T follicular helper cell (primary cell): ENCODE data around the gene ICOS.

Source experiments
- DNase-seq: peaks from one replicate; pipeline ENCODE4 v3.0.0-alpha.2; 2020; ENCODE audit warnings: low read depth
- total RNA-seq, 2 experiments: gene quantifications; one replicate each; lab custom pipeline; 2026; lab: John Stamatoyannopoulos, UW

ICOS gene, protein sequence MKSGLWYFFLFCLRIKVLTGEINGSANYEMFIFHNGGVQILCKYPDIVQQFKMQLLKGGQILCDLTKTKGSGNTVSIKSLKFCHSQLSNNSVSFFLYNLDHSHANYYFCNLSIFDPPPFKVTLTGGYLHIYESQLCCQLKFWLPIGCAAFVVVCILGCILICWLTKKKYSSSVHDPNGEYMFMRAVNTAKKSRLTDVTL
- 113 to 730 reads per million in 2 experiments for total RNA-seq

- DNase-seq: peak; percentile 34
These were observed at the start of gene ICOS for GRCh38 chr2:203936535-203936934. ICOS (plus strand) TSS chr2:203936763; CDS start chr2:203936815, 52 bp downstream.

DNA sequence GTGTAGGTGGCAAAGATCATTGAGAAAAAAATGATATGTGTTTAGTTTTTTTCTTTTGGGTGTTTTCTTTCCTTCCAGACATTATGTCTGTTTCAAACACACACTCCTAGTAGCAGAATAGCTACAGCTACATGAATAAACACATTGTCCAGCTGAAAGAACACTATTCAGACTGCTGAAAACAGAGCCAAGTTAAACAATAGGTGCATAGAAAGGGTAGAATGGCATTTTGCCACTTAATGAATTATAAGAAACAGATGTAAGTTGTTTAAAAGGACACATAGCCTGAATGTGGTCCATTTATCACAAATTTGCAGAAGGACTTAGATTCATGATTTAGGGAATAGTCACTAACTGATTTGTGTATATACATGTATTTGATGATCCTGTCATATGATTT lies 48.9 kb upstream of the ICOS start:
- DNase-seq: no peak

DNA sequence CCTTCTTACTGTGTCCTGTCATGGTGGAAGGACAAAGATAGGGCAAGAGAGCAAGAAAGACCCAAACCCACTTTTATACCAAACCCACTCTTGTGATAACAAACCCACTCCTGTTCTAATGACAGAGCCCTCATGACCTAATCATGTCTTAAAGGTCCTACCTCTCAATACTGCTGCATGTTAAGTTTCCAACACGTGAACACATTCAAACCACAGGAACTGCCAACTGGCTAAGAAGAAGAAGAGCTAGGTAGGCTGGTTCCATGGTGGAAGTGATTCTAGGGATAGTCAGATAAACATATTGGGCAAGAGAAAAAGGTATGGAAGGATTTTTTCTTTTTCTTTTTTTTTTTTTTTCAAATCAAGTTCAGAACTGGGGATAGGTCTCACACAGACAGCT lies 47.0 kb upstream of the ICOS start:
- DNase-seq: no peak

- no peak for DNase-seq
These were observed 46.6 kb upstream of the ICOS start for GRCh38 chr2:203889944-203890343.

DNA sequence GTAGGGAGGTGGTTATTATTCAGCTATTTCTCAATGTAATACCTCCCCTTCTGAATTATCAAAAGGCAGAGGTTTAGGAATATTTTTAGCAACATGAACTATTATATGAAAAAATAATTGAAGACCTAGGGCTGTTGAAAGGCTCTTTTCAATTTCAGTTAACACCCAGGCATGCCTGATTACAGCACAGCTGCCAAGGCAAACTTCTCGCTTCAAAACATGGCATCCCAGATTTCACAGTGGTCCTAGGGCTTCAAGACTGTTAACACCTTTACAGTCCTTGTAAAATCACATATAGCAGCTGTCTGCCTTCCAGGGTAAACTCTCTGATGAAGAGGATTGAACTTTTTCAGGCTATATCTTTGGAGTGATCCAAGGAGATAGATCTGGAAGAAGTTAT lies 45.8 kb upstream of the ICOS start:
- DNase-seq: no peak

DNA sequence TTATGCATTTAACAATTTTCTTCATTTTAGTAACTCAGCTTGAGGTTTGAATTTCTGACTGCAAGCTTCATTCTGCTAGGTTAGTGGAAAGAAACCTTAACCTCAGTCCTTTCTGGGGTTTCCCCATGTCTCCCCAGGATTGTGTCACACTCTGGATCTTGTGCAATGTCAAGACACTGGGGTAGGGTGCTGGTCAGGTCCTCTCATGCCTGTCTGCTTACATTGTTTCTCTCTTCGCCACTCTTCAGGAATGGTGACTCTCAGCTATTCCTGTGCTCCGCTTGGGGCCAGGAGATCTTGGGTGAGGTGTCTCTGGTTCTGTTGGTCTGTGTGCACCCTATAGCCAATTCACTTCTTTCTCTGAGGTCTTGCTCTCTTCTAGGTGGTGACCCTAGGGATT lies 45.1 kb upstream of the ICOS start:
- no peak for DNase-seq

- no peak for DNase-seq
These were observed 44.4 kb upstream of the ICOS start for GRCh38 chr2:203892207-203892606.

- DNase-seq: no peak
These were observed 43.2 kb upstream of the ICOS start for GRCh38 chr2:203893401-203893800.

DNA sequence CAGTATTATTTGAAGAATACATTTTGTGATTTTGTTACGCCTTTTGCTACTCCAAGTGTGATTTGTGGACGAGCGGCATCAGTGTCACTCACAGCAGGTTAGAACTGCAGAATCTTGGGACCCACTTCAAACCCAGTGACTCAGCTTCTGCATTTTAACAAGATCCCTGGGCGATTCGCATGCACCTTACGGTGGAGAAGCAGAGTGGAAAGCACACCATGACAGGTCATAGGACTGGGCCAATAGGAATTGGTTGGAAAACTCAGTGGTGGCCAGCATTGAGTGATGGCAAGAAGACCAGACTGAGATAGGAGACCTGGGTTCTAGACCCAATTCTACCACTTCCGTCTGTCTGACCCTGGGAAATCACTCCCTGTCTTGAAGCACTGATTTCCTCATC lies 42.7 kb upstream of the ICOS start:
- no peak for DNase-seq

GRCh38 chr2:203894262-203894661 lies 42.3 kb upstream of the ICOS start:
- DNase-seq: no peak

DNA sequence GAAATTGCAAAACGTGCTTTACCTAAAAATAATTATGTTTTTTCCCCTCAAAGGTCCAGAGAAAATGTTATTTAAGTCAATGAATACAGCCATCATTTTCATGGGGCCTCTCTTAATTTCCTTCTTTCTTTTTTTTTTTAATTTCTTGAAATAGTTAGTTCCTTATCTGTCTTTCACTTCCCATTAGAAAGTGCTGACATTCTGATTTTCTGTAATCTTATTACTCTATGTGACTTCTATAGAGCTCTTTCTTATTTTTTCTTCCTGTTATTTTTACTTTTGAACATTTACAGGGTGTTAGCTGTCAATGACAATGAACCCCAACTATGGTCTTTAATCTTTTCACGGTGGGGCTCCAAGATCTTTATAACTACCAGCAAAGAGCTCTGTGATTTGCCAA lies 39.0 kb upstream of the ICOS start:
- DNase-seq: no peak

DNA sequence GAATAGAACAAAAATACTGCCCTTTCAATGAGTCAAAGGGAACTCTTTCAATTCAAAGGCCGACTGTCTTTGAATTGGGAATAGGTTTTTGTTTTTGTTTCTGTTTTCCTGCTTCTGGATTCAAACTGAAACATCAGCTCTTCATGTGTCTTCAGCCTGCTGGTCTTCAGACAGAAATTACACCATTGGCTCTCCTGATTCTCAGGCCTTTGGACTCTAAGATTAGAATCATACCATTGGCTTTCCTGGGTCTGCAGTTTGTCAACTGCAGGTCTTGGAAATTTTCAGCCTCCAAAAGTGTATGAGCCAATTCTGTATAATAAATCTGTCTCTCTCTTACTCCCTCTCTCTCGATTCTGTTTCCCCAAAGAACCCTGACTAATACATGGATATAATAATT lies 37.9 kb upstream of the ICOS start:
- DNase-seq: no peak

DNA sequence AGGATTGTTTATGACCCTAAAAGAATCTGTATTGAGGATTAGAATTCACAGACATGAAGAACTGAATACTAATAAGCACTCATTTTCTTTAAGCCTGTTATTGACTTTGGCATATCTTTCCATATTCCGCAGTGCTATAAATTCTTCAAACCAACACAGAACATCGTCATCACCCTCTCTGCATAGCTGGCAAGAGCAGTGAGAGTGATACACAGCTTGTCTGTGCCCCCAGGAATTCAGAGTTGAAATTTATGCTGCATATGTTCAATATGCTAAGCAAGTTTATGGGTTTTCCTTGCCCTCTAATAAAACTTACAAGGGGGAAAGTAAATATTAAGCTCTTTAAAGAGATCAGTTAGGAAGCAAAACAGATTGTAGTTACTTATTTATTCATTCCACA lies 36.3 kb upstream of the ICOS start:
- DNase-seq: no peak

GRCh38 chr2:203904022-203904421 lies 32.5 kb upstream of the ICOS start:
- no peak for DNase-seq

- DNase-seq: no peak
These were observed 30.9 kb upstream of the ICOS start for GRCh38 chr2:203905656-203906055.

- DNase-seq: no peak
These were observed 28.3 kb upstream of the ICOS start for GRCh38 chr2:203908066-203908796.

DNA sequence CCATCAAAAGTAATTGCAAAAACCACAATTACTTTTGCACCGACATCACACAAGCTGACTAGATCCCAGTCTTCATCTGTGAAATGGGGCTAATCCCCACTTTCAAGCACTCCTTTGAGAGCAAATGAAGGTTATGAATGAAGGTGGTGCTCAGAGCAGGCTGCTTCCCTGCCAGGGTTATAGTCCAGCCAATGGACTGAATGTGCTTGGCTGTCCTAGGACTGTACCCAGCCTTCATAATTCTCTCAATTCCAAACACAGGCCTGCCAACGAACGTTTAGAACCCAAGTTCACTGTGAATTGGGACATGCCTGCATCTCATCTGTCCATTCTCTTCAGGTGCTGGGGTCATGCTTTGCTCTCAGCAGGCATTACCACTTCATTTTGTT lies 27.8 kb upstream of the ICOS start:
- DNase-seq: no peak

GRCh38 chr2:203909261-203909967 lies 27.1 kb upstream of the ICOS start:
- no peak for DNase-seq

DNA sequence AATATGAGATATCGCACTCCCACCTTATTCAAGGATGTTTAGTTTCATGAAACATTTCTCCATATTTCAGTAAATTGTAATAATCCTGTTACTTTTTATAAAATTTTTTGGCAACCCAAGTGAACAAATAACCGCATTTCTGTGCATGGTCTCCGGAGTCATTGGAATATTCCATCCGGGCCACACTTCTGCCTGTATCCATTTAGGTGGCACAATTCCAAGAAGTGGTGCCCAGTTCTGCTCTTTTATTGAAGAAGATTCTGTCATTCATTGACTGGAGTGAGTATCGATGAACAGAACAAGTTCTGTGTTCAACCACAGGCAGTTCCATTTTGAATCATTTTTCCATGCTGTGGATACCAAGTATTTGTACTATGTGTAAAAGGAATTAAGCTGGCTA lies 26.6 kb upstream of the ICOS start:
- DNase-seq: no peak

DNA sequence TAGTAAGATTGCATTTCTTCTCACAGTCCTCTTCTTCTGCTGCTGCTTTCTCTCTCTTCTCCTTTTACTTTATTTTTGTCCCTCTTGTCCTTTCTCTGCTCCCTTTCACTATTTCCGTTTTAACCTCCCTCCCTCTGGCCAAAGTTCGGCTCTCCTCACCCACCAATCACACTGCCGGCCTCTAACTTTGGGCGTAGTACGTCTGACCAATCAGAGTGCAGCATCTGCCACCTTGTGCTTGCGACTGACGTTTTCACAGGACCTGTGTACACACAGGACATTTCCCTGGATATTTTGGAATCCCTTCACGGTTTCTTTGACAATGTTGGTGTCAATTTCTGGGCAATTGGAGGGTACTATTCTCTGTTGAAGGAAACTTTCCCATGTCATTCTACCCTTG lies 22.6 kb upstream of the ICOS start:
- DNase-seq: no peak

GRCh38 chr2:203914546-203915182 lies 21.9 kb upstream of the ICOS start:
- DNase-seq: no peak

DNA sequence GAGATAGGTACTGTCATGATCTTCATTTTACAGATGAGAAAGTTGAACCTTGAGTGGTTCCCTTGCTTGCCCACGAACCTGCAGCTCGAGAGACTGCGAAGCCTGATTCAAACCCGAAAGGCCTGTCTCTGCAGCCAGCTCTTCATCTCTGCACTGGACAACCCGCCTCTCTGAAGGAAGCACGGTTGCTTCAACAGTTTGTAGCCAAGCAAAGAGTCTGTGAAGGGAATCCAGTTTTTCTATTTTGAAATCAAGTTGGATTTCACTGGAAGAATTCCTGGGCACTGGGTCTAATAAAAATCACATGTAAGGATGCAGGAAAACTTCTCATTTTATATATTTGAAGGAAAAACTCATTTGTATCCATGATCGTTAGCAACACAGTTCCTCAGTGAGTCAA lies 21.3 kb upstream of the ICOS start:
- no peak for DNase-seq

GRCh38 chr2:203916756-203917155 lies 19.8 kb upstream of the ICOS start:
- DNase-seq: no peak
